Ishikawa (cell line): Measurements from ENCODE around the gene ARGLU1.

Experiments used
- CEBPB ChIP-seq: IDR thresholded peaks from 2 replicates; pipeline ENCODE4 v1.6.1; 2012
- EGR1 ChIP-seq: IDR thresholded peaks from 2 replicates; pipeline ENCODE4 v1.6.1; 2012
- EP300 ChIP-seq: IDR thresholded peaks from 2 replicates; pipeline ENCODE4 v1.6.1; 2012; ENCODE audit warnings: borderline replicate concordance
- FOXM1 ChIP-seq: IDR thresholded peaks from 2 replicates; pipeline ENCODE4 v1.6.1; 2012; ENCODE audit warnings: low read depth, borderline replicate concordance
- MAX ChIP-seq: IDR thresholded peaks from 2 replicates; pipeline ENCODE4 v1.6.1; 2012
- NFIC ChIP-seq: IDR thresholded peaks from 2 replicates; pipeline ENCODE4 v1.6.1; 2012
- RAD21 ChIP-seq: IDR thresholded peaks from 2 replicates; pipeline ENCODE4 v1.6.1; 2012; ENCODE audit warnings: low read depth
- REST ChIP-seq: IDR thresholded peaks from 2 replicates; pipeline ENCODE4 v1.6.1; 2012; ENCODE audit warnings: low read depth, mild to moderate bottlenecking
- TAF1 ChIP-seq: IDR thresholded peaks from 2 replicates; pipeline ENCODE4 v1.6.1; 2012; ENCODE audit warnings: low read depth, mild to moderate bottlenecking
- USF1 ChIP-seq: IDR thresholded peaks from 2 replicates; pipeline ENCODE4 v1.6.1; 2012
- ZBTB7A ChIP-seq: IDR thresholded peaks from 2 replicates; pipeline ENCODE4 v1.6.1; 2012; ENCODE audit warnings: low read depth

- TF ChIP-seq MAX (no peak), EP300 (no peak), TAF1 (no peak), REST (no peak), USF1 (no peak), CEBPB (no peak), RAD21 (no peak), FOXM1 (no peak), ZBTB7A (no peak), NFIC (no peak), EGR1 (no peak)
Observed at GRCh38 chr13:106532111-106532929, 35.6 kb downstream of the ARGLU1 start.
